GM23248 (cell line): ENCODE results near the gene RTN4RL2.

Source experiments
- EZH2 ChIP-seq: fragments of 200-600 bp; sonication (generic); IDR thresholded peaks from 2 replicates; pipeline ENCODE4 v1.6.1; 2018; ENCODE audit warnings: antibody characterized with exemption, mild to moderate bottlenecking; ENCODE audit not compliant: insufficient read depth, poor library complexity, severe bottlenecking
- EZH2phosphoT487 ChIP-seq: fragments of 200-600 bp; sonication (generic); IDR thresholded peaks from 2 replicates; pipeline ENCODE4 v1.6.1; 2018; ENCODE audit warnings: antibody characterized with exemption, moderate library complexity, mild to moderate bottlenecking, low read depth; ENCODE audit not compliant: insufficient read depth

GRCh38 chr11:57476757-57477506, 16.6 kb downstream of the RTN4RL2 start:
- TF ChIP-seq EZH2, result no peak
- no peak for TF ChIP-seq EZH2phosphoT487
